Testis (tissue), 3 donors: ENCODE measurements around the gene INPP4A. TPM values are rescaled to one million over a fixed set of nuclear protein-coding genes. Genes with fewer than 3 reads are reported as not detected.
A peak's percentile ranks its signal among the peaks of the same experiment; 100 is the strongest.

Source experiments
- DNase-seq: peaks from one replicate; pipeline ENCODE4 v3.0.0-alpha.2; 2019
- H3K27ac ChIP-seq, 2 donors: fragments of 200-600 bp; sonication (generic); one replicate each; pipeline ENCODE4 v1.5.1; 2019
- H3K27me3 ChIP-seq: fragments of 200-600 bp; sonication (generic); one replicate; pipeline ENCODE4 v1.5.1; 2019
- H3K36me3 ChIP-seq: fragments of 200-600 bp; sonication (generic); one replicate; pipeline ENCODE4 v1.5.1; 2017; ENCODE audit warnings: low read depth; ENCODE audit errors: missing control alignments
- H3K4me1 ChIP-seq: fragments of 200-600 bp; sonication (generic); one replicate; pipeline ENCODE4 v1.5.1; 2019
- H3K4me3 ChIP-seq, 2 donors: fragments of 200-600 bp; sonication (generic); one replicate each; pipeline ENCODE4 v1.5.1; 2017 to 2019
- H3K9me3 ChIP-seq: fragments of 200-600 bp; sonication (generic); one replicate; pipeline ENCODE4 v1.5.1; 2017
- POLR2A ChIP-seq: fragments of 450-650 bp; IDR thresholded peaks from one replicate; pipeline ENCODE4 v1.6.1; 2017; ENCODE audit warnings: antibody characterized with exemption, mild to moderate bottlenecking, moderate library complexity
- WGBS, 2 donors: methylation state at CpG; one replicate each; pipeline ENCODE4 v1.1.5; 2018; 5-methylcytosine and 5-hydroxymethylcytosine counted together
- intact Hi-C: fragments of 100-400 bp; cut with DNase I; formaldehyde crosslinking; loops from one replicate; pipeline ENCODE4 v1.15.1; 2023; ENCODE audit warnings: low total_unique reads
- polyA plus RNA-seq: library from polyadenylated mRNA; stranded (reverse); fragments of 350-450 nt; fragmentation: Illumina TruSeq; extraction: RNeasy Lipid Tissue Mini Kit (QIAGEN cat#74804); gene quantifications from one replicate; pipeline ENCODE4 v1.2.3, GENCODE V29; 2014; ENCODE audit warnings: low read depth, low replicate concordance; ENCODE audit not compliant: insufficient read depth
- total RNA-seq, 2 donors: library from RNA; depleted of rRNA; stranded (reverse); fragments of >200 nt; gene quantifications; one replicate each; pipeline ENCODE4 v1.2.3, GENCODE V29; 2016
- TF ChIP-seq, protein P1 (sequence below), 3 experiments: fragments of 450-650 bp in 2 of 3; fragments of 200-600 bp in 1 of 3; sonication (generic) in 1 of 3; IDR thresholded peaks; one replicate each; pipeline ENCODE4 v1.5.1; 2016 to 2019; ENCODE audit warnings: antibody characterized with exemption in 3 of 3, mild to moderate bottlenecking in 2 of 3, moderate library complexity in 1 of 3

Gene INPP4A
- total and polyA plus RNA-seq, 3 donors from 2014 or later, result 13.3 to 42.9 (median 35.6) TPM

DNA sequence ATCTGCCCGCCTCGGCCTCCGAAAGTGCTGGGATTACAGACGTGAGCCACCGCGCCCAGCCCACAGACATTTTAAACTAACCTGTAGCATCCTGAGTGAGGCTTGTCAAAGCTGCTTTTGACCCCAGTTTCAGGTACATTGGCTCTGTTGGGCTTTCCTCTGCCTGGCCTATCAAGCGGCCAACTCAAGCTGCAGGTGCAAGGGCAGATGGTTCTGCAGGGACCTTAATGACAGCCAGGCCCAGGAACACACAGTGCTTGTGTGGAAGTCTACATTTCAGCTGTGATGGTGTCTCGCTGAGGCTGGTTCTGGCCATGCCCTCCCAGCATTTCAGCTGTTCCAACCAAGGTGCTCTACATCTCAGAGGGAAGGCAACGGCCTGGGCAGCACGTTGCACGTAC lies 18.4 kb downstream of the INPP4A start:
- Histone ChIP-seq H3K27ac (no peak overlapping the region), H3K4me3 (no peak overlapping the region), H3K9me3 (no peaks in the 10 kb centered on the region), H3K27me3 (no peaks in the 10 kb centered on the region), H3K4me1 (peaks cover 6% of the 10 kb centered on the region), H3K36me3 (no peaks in the 10 kb centered on the region)
- intact Hi-C loops, result no loop called here
- TF ChIP-seq, protein P1, sequence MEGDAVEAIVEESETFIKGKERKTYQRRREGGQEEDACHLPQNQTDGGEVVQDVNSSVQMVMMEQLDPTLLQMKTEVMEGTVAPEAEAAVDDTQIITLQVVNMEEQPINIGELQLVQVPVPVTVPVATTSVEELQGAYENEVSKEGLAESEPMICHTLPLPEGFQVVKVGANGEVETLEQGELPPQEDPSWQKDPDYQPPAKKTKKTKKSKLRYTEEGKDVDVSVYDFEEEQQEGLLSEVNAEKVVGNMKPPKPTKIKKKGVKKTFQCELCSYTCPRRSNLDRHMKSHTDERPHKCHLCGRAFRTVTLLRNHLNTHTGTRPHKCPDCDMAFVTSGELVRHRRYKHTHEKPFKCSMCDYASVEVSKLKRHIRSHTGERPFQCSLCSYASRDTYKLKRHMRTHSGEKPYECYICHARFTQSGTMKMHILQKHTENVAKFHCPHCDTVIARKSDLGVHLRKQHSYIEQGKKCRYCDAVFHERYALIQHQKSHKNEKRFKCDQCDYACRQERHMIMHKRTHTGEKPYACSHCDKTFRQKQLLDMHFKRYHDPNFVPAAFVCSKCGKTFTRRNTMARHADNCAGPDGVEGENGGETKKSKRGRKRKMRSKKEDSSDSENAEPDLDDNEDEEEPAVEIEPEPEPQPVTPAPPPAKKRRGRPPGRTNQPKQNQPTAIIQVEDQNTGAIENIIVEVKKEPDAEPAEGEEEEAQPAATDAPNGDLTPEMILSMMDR (IDR thresholded peaks at IDR 0.05), result no peak
- TF ChIP-seq POLR2A, result no peak
- 95 to 97% methylated on average over 6 to 11 of the region's 11 CpGs for WGBS, 2 donors
- DNase-seq, result no peak

DNA sequence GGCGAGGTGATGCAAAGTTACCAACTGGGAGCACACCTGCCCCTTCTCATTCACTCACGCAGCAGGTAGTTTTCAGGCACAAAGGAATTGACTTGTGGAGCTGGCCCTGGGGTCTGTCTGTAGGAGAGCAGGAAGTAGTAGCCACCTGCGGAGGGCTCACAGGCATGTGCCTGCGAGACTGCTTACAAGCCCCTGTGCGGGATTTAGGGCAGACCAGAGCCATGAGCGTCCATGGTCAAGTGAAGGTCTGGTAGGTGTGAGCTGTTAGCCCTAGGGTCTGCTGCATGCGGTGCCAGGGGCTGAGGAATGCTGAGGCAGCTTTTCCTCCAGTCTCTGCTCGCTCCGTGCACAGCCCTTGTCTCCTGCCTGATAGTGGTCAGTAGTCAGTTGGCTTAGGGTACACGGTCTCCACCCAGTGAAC lies 18.9 kb downstream of the INPP4A start:
- WGBS, 2 donors, result 83% methylated on average over 4 to 10 of the region's 10 CpGs
- H3K27me3 ChIP-seq, result no peaks in the 10 kb centered on the region
- no peak for TF ChIP-seq POLR2A
- TF ChIP-seq, protein P1 (IDR thresholded peaks at IDR 0.05), result no peak
- H3K36me3 ChIP-seq, result no peaks in the 10 kb centered on the region
- H3K9me3 ChIP-seq, result no peaks in the 10 kb centered on the region
- no peak overlapping the region for H3K27ac ChIP-seq
- intact Hi-C loops, result no loop called here
- peaks cover 6% of the 10 kb centered on the region for H3K4me1 ChIP-seq
- DNase-seq, result no peak
- no peak overlapping the region for H3K4me3 ChIP-seq

DNA sequence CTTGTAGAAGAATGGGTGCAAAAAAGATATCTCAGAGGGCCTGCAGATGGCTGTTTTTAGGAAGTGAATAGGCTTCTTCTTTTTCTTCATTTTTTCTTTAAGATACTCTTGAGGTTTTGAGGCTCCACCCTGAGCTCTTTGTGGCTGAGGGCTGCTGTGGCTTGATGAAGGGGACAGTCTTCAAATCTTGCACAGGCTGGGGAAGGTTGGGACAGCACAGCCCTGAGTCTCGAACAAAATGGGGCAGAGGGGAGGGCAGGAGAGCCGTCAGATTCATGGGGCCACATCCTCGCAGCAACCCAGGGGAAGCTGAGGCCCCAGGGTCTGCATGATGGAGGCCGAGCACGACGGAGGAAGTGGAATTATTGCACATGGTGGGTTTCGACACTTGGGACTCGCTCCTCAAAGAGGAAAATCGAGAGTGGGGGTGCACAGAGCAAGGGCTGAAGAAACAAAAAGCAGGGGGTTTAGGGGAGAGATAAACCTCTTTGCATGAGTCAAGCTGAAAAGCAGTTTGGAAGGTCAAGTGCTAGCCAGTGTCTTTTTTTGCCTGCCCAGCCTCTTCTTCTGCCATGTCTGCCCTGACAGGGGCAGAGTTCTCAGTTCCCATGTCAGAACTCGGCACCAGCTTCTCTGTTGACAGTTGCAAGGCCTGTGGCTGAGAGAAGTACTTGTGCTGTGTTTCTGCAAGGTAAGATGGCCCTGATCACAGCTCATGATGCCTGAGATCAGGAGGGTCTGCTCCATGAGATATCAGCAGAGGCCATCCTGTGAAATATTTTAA lies 19.5 kb downstream of the INPP4A start:
- Histone ChIP-seq H3K4me3 (no peak overlapping the region), H3K27ac (no peak overlapping the region), H3K36me3 (no peaks in the 10 kb centered on the region), H3K4me1 (peaks cover 6% of the 10 kb centered on the region), H3K9me3 (no peaks in the 10 kb centered on the region), H3K27me3 (no peaks in the 10 kb centered on the region)
- WGBS, 2 donors, result 83 to 93% methylated on average over 10 of the region's 10 CpGs
- no peak for DNase-seq
- TF ChIP-seq, protein P1 (IDR thresholded peaks at IDR 0.05), result no peak
- intact Hi-C loops, result no loop called here

DNA sequence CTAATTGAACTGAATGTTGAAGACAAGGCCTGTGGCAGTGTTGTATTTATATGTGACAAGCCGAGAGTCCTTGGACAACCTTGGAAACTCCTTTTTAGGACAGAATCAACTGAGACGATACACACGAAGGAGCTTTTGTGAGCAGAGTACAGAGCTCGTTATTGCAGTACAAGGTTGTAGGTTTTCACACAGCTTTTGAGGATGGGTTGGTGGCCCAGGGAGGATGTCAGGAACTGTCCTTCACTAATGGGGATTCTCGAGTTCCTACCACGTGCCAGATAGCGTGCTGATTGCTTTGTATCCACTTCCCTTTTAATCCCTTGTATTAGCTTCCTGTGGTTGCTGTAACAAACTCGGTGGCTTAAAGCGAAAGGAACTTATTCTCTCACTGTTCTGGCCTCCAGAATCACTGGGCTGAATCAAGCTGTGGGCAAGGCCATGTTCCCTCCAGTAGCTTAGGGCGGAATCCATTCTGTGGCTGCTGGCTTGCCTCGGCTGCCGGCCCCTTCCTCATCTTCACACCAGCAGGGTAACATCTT lies 20.2 kb downstream of the INPP4A start:
- no peaks in the 10 kb centered on the region for H3K9me3 ChIP-seq
- H3K27ac ChIP-seq, result peak overlapping the region in 1 of 2 donors; percentile 23
- no peak for DNase-seq
- no peaks in the 10 kb centered on the region for H3K27me3 ChIP-seq
- H3K4me3 ChIP-seq, result no peak overlapping the region
- WGBS, 2 donors, result 59 to 72% methylated on average over 12 of the region's 12 CpGs
- H3K36me3 ChIP-seq, result no peaks in the 10 kb centered on the region
- H3K4me1 ChIP-seq, result peaks cover 6% of the 10 kb centered on the region
- intact Hi-C loops, result no loop called here
- no peak for TF ChIP-seq POLR2A
- TF ChIP-seq, protein P1 (IDR thresholded peaks at IDR 0.05), result no peak
